HG03159 (cell line): ENCODE data around the gene ANKRD1.

ENCODE experiments used
- ATAC-seq: cut with Tn5 transposase; IDR thresholded peaks from one replicate; pipeline ENCODE4 v1.9.1; 2021; ENCODE audit warnings: mild to moderate bottlenecking, moderate library complexity; ENCODE audit not compliant: unreplicated experiment

The ANKRD1 gene

DNA sequence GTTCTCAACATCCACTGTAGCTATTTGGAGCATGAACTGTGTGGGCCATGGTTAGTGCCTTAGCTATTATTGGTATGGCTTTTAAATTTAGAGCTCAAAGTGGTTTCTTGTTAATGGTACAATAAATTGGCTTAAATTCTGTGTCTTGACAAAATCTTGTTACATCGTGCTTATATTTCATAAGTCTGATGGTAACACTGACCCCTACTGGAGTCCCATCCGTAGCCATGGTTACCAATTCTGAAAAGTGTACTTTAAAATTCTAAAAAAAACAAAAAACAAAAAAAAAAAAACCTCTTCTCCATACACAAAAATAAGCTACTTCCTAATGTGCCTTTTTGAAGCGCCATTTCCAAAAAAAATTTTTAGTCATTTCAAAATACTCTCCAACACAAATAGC lies 55.5 kb downstream of the ANKRD1 start:
- no peak for ATAC-seq

DNA sequence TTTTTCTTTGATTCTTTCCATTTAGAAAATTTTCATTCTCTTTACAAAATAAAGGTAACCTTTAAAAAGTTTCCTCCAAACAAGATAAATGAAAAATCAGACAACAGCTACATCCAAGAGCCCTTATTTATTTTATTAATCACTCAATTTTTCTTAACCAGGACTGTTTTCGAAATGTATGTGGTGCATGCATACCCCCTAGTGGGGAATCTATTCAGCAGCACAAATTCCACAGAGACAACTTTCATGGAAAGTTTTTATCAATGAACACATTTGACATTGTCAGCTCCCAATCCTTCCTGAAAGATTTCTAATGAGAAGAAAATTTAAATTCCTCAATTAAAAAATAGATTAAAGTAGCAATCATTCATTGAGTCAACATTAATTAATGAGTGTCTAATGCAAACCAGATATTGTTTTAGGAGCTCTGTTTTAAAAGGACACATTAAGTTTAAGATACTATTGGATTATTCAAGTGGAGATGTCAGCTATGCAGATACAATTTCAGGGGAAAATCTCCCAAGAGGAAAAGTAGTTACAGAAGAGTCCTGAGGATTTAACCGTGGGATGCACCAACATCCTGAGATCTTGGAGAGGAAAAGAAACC lies 57.9 kb downstream of the ANKRD1 start:
- no peak for ATAC-seq
